Central memory CD8-positive, alpha-beta T cell (primary cell): ENCODE data around the gene URB1.

Experiments
- ATAC-seq: fragments of 150-1000 bp; cut with Tn5 transposase; replicated peaks from 2 replicates; pipeline ENCODE4 v1.10.0; 2022; ENCODE audit warnings: mild to moderate bottlenecking, moderate FRiP score, moderate number of reproducible peaks; ENCODE audit not compliant: poor library complexity, severe bottlenecking; ENCODE audit errors: extremely low read depth
- DNase-seq, 2 donors: peaks; one replicate each; pipeline ENCODE4 v3.0.0; 2021; ENCODE audit warnings: low spot score in 2 of 2
- H3K27ac Mint-ChIP-seq: one replicate; pipeline ENCODE4 v1.8.0; 2022; ENCODE audit warnings: low read depth, mild to moderate bottlenecking, moderate library complexity, mixed read lengths
- H3K27me3 Mint-ChIP-seq: one replicate; pipeline ENCODE4 v1.8.0; 2022; ENCODE audit warnings: mixed read lengths
- H3K36me3 Mint-ChIP-seq: one replicate; pipeline ENCODE4 v1.8.0; 2022; ENCODE audit warnings: mild to moderate bottlenecking, moderate library complexity, mixed read lengths; ENCODE audit not compliant: insufficient read depth
- H3K4me1 Mint-ChIP-seq: one replicate; pipeline ENCODE4 v1.8.0; 2022; ENCODE audit warnings: mixed read lengths
- H3K4me3 Mint-ChIP-seq: one replicate; pipeline ENCODE4 v1.8.0; 2022; ENCODE audit warnings: mild to moderate bottlenecking, moderate library complexity, mixed read lengths
- H3K9me3 Mint-ChIP-seq: one replicate; pipeline ENCODE4 v1.8.0; 2022; ENCODE audit warnings: mixed read lengths

Gene URB1

GRCh38 chr21:32300117-32300681, 92.6 kb downstream of the URB1 start:
- H3K4me1 Mint-ChIP-seq = no peaks in the 10 kb centered on the region
- H3K36me3 Mint-ChIP-seq = no peaks in the 10 kb centered on the region
- no peak overlapping the region for H3K4me3 Mint-ChIP-seq
- H3K27me3 Mint-ChIP-seq = no peaks in the 10 kb centered on the region
- no peaks in the 10 kb centered on the region for H3K9me3 Mint-ChIP-seq
- no peak overlapping the region for H3K27ac Mint-ChIP-seq
- DNase-seq = no peak
- ATAC-seq = no peak

DNA sequence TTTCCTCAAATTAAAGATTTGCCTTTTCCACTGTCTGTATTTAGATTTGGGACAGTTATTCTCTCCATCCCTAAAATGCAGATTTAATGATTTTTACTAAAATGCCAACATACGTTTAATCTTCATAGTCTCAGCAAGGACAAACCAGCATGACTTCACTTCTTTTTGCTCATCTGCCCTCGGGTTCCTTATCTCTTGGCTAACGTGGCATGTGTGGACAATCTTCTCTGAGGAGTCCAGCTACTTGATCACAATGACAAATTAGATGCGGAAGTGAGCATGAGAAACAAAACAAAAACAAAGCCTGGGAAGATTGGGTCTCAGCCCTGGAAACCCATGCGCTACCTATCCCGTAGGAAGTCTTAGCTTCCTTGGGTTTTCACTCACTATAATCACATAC, 93.1 kb downstream of the URB1 start:
- ATAC-seq (no peak), DNase-seq (no peak)
- no peak overlapping the region for H3K4me3 Mint-ChIP-seq
- H3K4me1 Mint-ChIP-seq = no peaks in the 10 kb centered on the region
- no peaks in the 10 kb centered on the region for H3K36me3 Mint-ChIP-seq
- H3K9me3 Mint-ChIP-seq = no peaks in the 10 kb centered on the region
- H3K27ac Mint-ChIP-seq = no peak overlapping the region
- no peaks in the 10 kb centered on the region for H3K27me3 Mint-ChIP-seq

DNA sequence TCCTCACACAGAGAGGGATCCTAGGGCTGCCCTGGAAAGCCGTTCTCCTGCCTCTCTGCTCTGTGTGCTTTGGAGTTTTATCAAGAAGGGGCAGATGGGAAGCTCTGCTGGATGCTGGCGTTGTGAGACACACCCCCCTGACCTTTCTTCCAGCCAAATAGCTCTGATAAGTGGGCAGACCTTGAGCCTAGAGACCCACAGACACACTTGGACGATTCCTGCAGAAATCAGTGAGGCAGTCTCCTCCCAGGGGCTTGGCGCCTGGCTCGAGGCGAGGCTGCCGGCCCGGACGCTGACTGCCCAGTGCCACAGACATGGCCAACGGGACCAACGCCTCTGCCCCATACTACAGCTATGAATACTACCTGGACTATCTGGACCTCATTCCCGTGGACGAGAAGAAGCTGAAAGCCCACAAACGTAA, 94.1 kb downstream of the URB1 start, which contains the start of gene MRAP:
Gene MRAP (plus strand): TSS at position 198 of the 424 bp plus-strand sequence. CDS start 117 bp downstream, at position 315.
- Mint-ChIP-seq H3K27ac (no peak within 1 kb of the TSS), H3K9me3 (no peaks in the 10 kb centered on the region), H3K4me3 (no peak within 1 kb of the TSS), H3K27me3 (no peaks in the 10 kb centered on the region), H3K4me1 (no peaks in the 10 kb centered on the region), H3K36me3 (no peaks in the 10 kb centered on the region)
- DNase-seq = no peak
- ATAC-seq = no peak

- Mint-ChIP-seq H3K27me3 (no peaks in the 10 kb centered on the region), H3K9me3 (no peaks in the 10 kb centered on the region), H3K4me3 (no peak overlapping the region), H3K4me1 (no peaks in the 10 kb centered on the region), H3K27ac (no peak overlapping the region), H3K36me3 (no peaks in the 10 kb centered on the region)
- no peak for DNase-seq
- ATAC-seq = no peak
Measured at GRCh38 chr21:32298148-32298559, 94.7 kb downstream of the URB1 start.

DNA sequence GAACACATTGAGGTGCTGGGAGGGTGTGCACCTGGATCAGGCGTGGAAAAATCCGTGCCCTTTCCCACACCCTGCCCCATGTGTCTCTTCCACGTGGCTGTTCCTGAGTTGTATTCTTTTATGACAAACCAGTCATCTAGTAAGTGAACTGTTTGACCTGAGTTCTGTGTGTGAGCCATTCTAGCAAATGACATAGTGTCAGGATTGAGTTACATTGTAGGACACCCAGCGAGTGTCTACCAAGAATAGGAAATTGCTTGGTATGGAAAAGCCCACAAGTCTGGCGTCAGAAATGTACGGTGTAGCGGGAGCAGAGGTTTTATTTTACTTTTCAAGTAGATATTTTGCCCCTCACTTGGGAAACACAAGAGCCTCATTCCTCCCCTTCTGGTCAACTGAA, 95.4 kb downstream of the URB1 start:
- no peaks in the 10 kb centered on the region for H3K36me3 Mint-ChIP-seq
- no peaks in the 10 kb centered on the region for H3K27me3 Mint-ChIP-seq
- ATAC-seq (no peak), DNase-seq (no peak)
- no peaks in the 10 kb centered on the region for H3K4me1 Mint-ChIP-seq
- H3K4me3 Mint-ChIP-seq = no peak overlapping the region
- H3K27ac Mint-ChIP-seq = no peak overlapping the region
- H3K9me3 Mint-ChIP-seq = no peaks in the 10 kb centered on the region

DNA sequence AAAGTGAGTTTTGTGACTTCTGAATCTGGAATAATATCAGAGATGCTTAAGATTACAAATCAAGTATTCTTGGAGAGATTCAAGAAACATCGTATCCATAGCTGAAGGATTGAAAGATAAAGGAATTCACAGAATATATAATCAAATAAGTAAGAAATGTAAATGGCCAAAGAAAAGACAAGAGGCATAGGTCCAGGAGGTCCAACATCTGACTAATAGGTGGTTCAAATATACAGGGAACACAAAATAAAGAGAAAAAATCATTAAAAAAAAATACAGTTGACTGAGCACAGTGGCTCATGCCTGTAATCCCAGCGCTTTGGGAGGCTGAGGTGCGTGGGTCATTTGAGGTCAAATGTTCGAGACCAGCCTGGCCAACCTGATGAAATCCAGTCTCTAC, 107.3 kb downstream of the URB1 start:
- no peak overlapping the region for H3K4me3 Mint-ChIP-seq
- H3K9me3 Mint-ChIP-seq = no peaks in the 10 kb centered on the region
- no peak overlapping the region for H3K27ac Mint-ChIP-seq
- no peak for ATAC-seq
- peaks cover 5% of the 10 kb centered on the region for H3K36me3 Mint-ChIP-seq
- no peaks in the 10 kb centered on the region for H3K4me1 Mint-ChIP-seq
- no peak for DNase-seq
- no peaks in the 10 kb centered on the region for H3K27me3 Mint-ChIP-seq

- ATAC-seq = no peak
- Mint-ChIP-seq H3K4me3 (no peak overlapping the region), H3K27me3 (no peaks in the 10 kb centered on the region), H3K9me3 (no peaks in the 10 kb centered on the region), H3K4me1 (peaks cover 18% of the 10 kb centered on the region), H3K27ac (no peak overlapping the region), H3K36me3 (peaks cover 18% of the 10 kb centered on the region)
- DNase-seq = no peak
Measured at GRCh38 chr21:32282992-32283391, 109.8 kb downstream of the URB1 start.

- no peak for DNase-seq
- Mint-ChIP-seq H3K27ac (no peak overlapping the region), H3K9me3 (no peaks in the 10 kb centered on the region), H3K4me1 (peaks cover 20% of the 10 kb centered on the region), H3K36me3 (peaks cover 20% of the 10 kb centered on the region), H3K4me3 (no peak overlapping the region), H3K27me3 (no peaks in the 10 kb centered on the region)
- no peak for ATAC-seq
Measured at GRCh38 chr21:32281531-32281930, 111.3 kb downstream of the URB1 start.

DNA sequence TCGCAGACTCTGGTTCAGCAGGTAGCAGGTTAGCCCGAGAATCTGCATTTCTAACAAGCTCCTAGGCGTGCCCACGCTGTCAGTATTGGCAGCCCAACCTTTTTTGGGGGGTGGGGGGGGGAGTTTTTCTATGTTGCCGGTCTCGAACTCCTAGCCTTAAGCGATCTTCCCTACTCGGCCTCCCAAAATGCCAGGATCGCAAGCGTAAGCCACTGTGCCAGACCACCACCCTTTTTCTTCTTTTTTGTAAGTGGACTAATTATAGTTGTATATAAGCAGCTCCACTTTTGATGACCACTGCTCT, 113.5 kb downstream of the URB1 start:
- ATAC-seq (no peak), DNase-seq (no peak)
- H3K36me3 Mint-ChIP-seq = peaks cover 21% of the 10 kb centered on the region
- no peaks in the 10 kb centered on the region for H3K9me3 Mint-ChIP-seq
- peak overlapping the region; percentile 99 for H3K4me3 Mint-ChIP-seq
- peak overlapping the region; percentile 94 for H3K27ac Mint-ChIP-seq
- H3K27me3 Mint-ChIP-seq = no peaks in the 10 kb centered on the region
- peaks cover 28% of the 10 kb centered on the region for H3K4me1 Mint-ChIP-seq

- ATAC-seq (peak; percentile 89), DNase-seq (peak; percentile 92 to 96)
- Mint-ChIP-seq H3K27me3 (no peaks in the 10 kb centered on the region), H3K36me3 (peaks cover 22% of the 10 kb centered on the region), H3K4me1 (peaks cover 28% of the 10 kb centered on the region), H3K4me3 (peak within 1 kb of the TSS; percentile 99), H3K27ac (peak within 1 kb of the TSS; percentile 94), H3K9me3 (no peaks in the 10 kb centered on the region)
Measured at GRCh38 chr21:32278518-32279376, 114.1 kb downstream of the URB1 start, which contains the start of gene MIS18A. Gene MIS18A (minus strand): TSS chr21:32279049. CDS start chr21:32279014, 35 bp downstream.

- Mint-ChIP-seq H3K9me3 (no peaks in the 10 kb centered on the region), H3K4me3 (peak overlapping the region; percentile 99), H3K27me3 (no peaks in the 10 kb centered on the region), H3K36me3 (peaks cover 25% of the 10 kb centered on the region), H3K27ac (peak overlapping the region; percentile 94), H3K4me1 (peaks cover 28% of the 10 kb centered on the region)
- ATAC-seq (no peak), DNase-seq (no peak)
Measured at GRCh38 chr21:32278103-32278502, 114.7 kb downstream of the URB1 start.

DNA sequence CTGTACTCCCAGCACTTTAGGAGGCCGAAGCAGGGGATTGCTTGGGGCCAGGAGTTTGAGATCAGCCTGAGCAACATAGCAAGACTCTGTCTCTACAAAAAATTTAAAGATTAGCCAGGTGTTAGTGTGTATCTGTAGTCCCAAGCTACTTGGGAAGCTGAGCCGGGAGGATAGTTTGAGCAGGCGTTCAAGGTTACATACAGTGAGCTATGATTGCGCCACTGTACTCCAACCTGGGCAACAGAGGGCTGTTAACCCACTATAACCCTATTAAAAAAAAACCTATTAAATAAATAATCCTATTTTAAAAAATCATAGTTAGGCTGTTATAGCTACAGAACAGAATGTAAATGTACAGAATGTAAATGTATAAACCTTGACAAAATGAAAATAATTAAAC, 116.1 kb downstream of the URB1 start:
- no peak overlapping the region for H3K27ac Mint-ChIP-seq
- H3K27me3 Mint-ChIP-seq = no peaks in the 10 kb centered on the region
- peaks cover 28% of the 10 kb centered on the region for H3K4me1 Mint-ChIP-seq
- peaks cover 27% of the 10 kb centered on the region for H3K36me3 Mint-ChIP-seq
- ATAC-seq = no peak
- no peak for DNase-seq
- H3K9me3 Mint-ChIP-seq = no peaks in the 10 kb centered on the region
- H3K4me3 Mint-ChIP-seq = no peak overlapping the region

GRCh38 chr21:32270748-32271147, 122.1 kb downstream of the URB1 start:
- no peaks in the 10 kb centered on the region for H3K9me3 Mint-ChIP-seq
- no peak overlapping the region for H3K27ac Mint-ChIP-seq
- H3K27me3 Mint-ChIP-seq = no peaks in the 10 kb centered on the region
- peaks cover 5% of the 10 kb centered on the region for H3K4me1 Mint-ChIP-seq
- no peak overlapping the region for H3K4me3 Mint-ChIP-seq
- DNase-seq (no peak), ATAC-seq (no peak)
- H3K36me3 Mint-ChIP-seq = peaks cover 24% of the 10 kb centered on the region
